Astrocyte of the cerebellum (primary cell): Measurements from ENCODE around the gene SERPINE2.

Experiments used
- DNase-seq: peaks from one replicate; pipeline ENCODE4 v3.0.0-alpha.2; 2011; ENCODE audit warnings: low read depth
- H3K4me3 ChIP-seq: 2 replicates; pipeline ENCODE4 v1.5.1; 2011; ENCODE audit warnings: mild to moderate bottlenecking, low read depth, low read length, moderate library complexity
- in situ Hi-C: cut with HindIII; loops from 2 replicates; pipeline ENCODE4 v1.10.0; 2017; ENCODE audit warnings: low sequenced_read_pairs
- TF ChIP-seq, protein P1 (sequence below): IDR thresholded peaks from 2 replicates; pipeline ENCODE4 v1.5.1; 2012; ENCODE audit warnings: low read length, low read depth, moderate library complexity, mild to moderate bottlenecking; ENCODE audit errors: missing control alignments

SERPINE2 gene

DNA sequence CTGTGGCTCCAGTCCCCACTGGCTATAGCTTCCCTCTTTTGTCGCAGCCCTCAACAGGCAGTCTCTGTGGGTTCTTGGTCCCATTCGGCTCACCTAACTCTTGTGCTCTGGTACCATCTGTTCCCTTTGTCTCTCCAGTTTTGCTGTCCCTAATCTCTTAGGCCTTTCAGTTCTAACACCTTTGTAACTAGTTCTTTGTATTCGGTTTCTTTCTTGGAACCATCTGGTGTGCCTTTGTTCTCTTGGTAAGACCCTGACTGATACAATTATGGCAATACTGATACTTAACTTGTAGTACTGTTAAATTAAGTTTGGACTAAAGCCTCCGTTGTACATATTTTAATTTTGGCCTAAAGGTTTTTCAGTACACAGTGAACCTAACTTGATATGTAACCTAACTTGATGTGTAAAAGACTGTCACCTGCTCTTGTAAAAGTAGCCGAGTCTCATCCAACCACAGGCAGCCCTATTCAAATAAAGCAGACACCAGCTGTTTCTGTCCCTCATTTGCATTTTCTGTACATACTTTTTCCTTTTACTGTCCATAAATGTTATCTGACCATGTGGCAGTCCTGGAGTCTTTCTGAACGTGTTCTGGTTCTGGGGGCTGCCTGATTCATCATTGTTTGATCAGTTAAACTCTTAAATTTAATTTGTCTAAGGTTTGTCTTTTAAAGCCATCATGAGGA lies 86.7 kb downstream of the SERPINE2 start:
- DNase-seq = no peak
- TF ChIP-seq, protein P1, sequence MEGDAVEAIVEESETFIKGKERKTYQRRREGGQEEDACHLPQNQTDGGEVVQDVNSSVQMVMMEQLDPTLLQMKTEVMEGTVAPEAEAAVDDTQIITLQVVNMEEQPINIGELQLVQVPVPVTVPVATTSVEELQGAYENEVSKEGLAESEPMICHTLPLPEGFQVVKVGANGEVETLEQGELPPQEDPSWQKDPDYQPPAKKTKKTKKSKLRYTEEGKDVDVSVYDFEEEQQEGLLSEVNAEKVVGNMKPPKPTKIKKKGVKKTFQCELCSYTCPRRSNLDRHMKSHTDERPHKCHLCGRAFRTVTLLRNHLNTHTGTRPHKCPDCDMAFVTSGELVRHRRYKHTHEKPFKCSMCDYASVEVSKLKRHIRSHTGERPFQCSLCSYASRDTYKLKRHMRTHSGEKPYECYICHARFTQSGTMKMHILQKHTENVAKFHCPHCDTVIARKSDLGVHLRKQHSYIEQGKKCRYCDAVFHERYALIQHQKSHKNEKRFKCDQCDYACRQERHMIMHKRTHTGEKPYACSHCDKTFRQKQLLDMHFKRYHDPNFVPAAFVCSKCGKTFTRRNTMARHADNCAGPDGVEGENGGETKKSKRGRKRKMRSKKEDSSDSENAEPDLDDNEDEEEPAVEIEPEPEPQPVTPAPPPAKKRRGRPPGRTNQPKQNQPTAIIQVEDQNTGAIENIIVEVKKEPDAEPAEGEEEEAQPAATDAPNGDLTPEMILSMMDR = no peak
- H3K4me3 ChIP-seq = no peak overlapping the region
- in situ Hi-C loops = no loop called here

DNA sequence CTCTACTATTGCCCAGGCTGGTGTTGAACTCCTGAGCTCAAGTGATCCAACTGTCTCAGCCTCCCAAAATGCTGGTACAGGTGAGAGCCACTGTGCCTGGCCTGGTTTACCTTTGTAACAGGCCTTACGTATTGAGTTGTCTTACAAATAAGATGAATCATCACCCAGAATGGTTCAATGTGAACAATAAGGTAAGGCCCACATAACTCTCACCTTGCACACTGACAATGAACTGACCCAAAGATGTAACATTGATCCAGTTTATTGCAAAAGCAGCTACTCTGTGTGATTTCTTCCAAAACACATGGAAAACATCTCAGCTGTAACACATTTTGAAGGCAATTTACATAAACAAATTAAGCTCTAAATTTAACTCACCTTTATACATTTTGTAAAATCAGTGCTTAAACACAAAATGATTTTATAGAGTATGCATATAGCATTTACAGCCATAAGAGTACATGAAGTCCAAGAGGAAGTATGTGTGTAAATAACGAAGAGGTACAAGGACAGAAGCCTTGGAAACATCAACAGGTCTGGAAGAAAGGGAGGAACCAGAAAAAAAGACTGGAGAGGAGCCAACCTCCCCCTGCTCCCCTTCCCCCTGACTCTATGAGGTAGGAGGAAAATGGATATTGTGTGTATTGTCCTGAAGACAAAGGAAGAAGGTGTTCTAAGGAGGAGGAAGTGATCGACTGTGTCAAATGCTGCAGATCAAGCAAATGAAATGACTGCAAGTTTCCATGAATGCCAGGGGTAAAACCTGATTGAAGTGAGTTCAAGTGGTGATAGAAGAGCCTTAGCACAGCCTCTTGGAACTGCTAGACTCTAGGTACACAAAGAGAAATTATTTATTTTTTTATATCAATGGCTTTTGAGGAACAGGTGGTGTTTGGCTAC lies 88.4 kb downstream of the SERPINE2 start:
- DNase-seq = no peak
- H3K4me3 ChIP-seq = no peak overlapping the region
- in situ Hi-C loops = no loop called here
- TF ChIP-seq, protein P1 = no peak

DNA sequence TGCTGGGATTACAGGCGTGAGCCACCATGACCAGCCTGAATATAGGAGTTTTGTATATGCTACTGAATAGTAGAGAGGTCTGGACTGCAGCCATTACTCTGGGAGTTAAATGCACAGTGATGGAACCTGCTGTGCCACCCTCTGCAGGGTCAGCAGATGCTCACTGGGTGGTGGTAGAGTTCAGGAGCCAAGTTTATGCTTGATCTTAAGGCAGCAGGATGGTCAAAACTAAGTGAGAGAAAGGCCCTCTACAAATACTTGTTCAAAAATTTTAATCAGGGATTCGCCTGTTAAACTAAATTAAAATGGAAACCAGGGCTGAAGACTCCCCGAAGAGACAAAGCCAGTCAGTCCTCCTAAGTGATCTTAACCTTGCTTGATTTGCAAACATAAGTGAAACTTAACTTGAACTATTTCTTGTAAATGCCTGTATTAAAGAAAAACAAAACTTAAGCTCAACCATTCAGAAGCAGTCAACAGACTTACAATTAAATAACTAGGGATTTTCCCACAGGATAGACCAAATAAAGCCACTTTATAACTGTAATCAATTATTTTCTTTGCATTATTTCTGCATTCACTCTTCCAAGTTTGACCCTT lies 89.7 kb downstream of the SERPINE2 start:
- H3K4me3 ChIP-seq = no peak overlapping the region
- in situ Hi-C loops = no loop called here
- DNase-seq = no peak
- TF ChIP-seq, protein P1 = no peak

DNA sequence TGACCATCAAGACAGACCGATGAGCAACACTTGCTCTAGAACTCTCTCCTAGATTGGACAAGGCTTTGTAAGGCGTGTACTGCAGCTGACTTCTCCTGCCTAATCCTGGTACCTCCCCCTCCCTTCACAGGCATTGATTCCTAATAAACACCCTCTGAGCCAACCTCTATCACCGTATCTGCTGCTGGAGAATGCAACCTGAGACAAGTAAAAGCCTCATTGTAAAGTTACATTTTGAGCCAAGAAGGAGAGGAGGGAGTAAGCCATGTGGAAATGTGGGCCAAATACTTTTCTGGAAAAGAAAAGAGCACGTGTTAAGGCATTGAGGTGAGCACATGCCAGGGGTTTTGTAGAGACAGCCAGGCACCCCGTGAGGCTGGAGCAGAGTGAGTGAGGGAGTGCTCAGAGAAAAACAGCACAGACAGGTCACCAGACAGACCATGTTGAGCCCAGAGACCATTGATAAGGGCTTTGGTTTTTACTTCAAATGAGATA lies 91.3 kb downstream of the SERPINE2 start:
- TF ChIP-seq, protein P1 = no peak
- no peak overlapping the region for H3K4me3 ChIP-seq
- no peak for DNase-seq
- in situ Hi-C loops = no loop called here

DNA sequence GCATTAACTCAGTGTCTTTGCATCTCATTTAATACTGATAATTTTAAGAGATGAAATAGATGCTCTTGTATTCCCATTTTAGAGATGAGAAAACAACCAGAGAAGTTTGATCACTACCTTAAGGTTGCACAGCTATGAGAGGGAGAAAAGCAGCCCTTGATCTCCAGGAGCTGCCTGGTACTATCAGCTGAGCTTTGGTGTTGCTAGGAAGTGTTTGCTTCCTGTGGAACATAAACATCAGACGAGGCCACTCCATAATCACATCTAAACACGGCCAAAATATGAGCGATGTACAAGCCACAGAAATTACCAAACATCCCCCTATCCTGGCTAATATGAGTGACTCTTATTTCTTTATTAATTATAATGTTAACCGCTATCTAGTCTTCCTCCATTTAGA lies 93.3 kb downstream of the SERPINE2 start:
- TF ChIP-seq, protein P1 = no peak
- in situ Hi-C loops = no loop called here
- no peak overlapping the region for H3K4me3 ChIP-seq
- no peak for DNase-seq

DNA sequence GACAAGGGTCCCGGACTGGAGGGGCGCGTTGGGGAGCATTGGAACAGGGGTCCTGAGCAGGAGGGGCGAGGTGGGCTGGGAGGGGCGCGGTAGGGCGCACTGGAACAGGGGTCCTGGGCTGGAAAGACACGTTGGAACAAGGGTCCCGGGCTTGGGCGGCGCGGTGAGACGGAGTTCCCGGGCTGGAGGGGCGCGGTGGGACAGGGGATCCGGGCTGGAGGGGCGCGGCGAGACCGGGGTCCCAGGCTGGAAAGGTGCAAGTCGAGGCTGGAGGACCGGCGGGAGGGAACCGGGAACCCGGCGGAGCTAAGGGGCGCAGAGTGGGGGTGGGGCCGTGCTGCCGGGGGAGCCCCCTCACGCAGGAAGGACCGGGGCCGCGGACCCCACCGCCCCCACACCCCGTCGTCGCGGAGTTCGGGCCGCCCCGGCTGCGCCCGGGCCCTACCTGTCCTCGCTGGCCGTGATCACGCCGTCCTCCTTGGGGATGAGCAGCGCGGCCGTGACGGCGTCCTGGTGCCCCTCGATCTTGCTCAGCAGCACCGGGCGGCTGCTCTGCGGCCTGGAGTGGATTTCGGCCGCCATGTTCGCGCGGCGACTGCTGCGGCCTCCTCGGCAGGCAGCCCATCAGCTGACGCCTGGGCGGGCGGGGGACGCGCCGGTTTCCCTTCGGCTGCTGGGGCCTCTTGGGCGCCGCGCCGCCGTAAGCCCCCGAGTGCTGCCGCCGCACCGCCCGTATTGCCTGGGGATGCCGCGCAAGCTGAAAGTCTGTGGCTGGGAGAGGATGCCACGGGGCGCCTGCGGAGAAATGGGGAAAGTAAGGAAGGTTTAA lies 94.2 kb downstream of the SERPINE2 start, which contains the start of gene WDFY1:
TSS of gene WDFY1 (minus strand) at position 633 of the 829 bp plus-strand sequence. CDS start at position 582, 51 bp downstream.
- in situ Hi-C loops = no loop called here
- peak within 1 kb of the TSS; percentile 92 for H3K4me3 ChIP-seq
- TF ChIP-seq, protein P1 = no peak
- DNase-seq = peak; percentile 59
